Right atrium auricular region (tissue), 2 donors: ENCODE results near the gene SLC22A17. TPM values are rescaled to one million over a fixed set of nuclear protein-coding genes. Genes with fewer than 3 reads are reported as not detected.

ENCODE experiments used
- DNase-seq: peaks from one replicate; pipeline ENCODE4 v3.0.0-alpha.2; 2019; ENCODE audit warnings: low spot score
- H3K27ac ChIP-seq, 2 donors: fragments of 200-600 bp; sonication (generic); 1 replicate in 1 of 2; 2 replicates in 1 of 2; pipeline ENCODE4 v1.5.1; 2016 to 2019
- H3K27me3 ChIP-seq, 2 donors: fragments of 200-600 bp; sonication (generic); one replicate each; pipeline versions ENCODE4 v1.5.1 to v1.6.0; 2017 to 2019
- H3K36me3 ChIP-seq: fragments of 200-600 bp; sonication (generic); one replicate; pipeline ENCODE4 v1.5.1; 2016
- H3K4me1 ChIP-seq, 2 donors: fragments of 200-600 bp; sonication (generic); one replicate each; pipeline versions ENCODE4 v1.5.1 to v1.6.0; 2017 to 2019
- H3K4me3 ChIP-seq, 2 donors: fragments of 200-600 bp; sonication (generic); 1 replicate in 1 of 2; 2 replicates in 1 of 2; pipeline ENCODE4 v1.5.1; 2017 to 2019; ENCODE audit warnings: mild to moderate bottlenecking in 1 of 2, moderate library complexity in 1 of 2
- H3K9me3 ChIP-seq, 2 donors: fragments of 200-600 bp; sonication (generic); one replicate each; pipeline ENCODE4 v1.5.1; 2019
- total RNA-seq, 2 donors: library from RNA; depleted of rRNA; stranded (reverse); fragments of >200 nt; gene quantifications; one replicate each; pipeline ENCODE4 v1.1.0, GENCODE V29; 2016
- TF ChIP-seq, protein P1 (sequence below), 2 donors: fragments of 200-600 bp; sonication (generic); IDR thresholded peaks; one replicate each; pipeline ENCODE4 v1.5.1; 2019; ENCODE audit warnings: antibody characterized with exemption in 2 of 2

Gene SLC22A17
- total RNA-seq, 2 donors from 2014 or later = 29.4 to 47.0 TPM

GRCh38 chr14:23361763-23362162 lies 9.1 kb upstream of the SLC22A17 start:
- Histone ChIP-seq H3K4me3 (no peak overlapping the region), H3K27ac (peak overlapping the region in 1 of 2 donors; percentile 51), H3K9me3 (no peaks in the 10 kb centered on the region), H3K36me3 (peaks cover 4% of the 10 kb centered on the region), H3K27me3 (no peaks in the 10 kb centered on the region), H3K4me1 (peaks cover 0 to 38% of the 10 kb centered on the region in 2 donors)
- TF ChIP-seq, protein P1, sequence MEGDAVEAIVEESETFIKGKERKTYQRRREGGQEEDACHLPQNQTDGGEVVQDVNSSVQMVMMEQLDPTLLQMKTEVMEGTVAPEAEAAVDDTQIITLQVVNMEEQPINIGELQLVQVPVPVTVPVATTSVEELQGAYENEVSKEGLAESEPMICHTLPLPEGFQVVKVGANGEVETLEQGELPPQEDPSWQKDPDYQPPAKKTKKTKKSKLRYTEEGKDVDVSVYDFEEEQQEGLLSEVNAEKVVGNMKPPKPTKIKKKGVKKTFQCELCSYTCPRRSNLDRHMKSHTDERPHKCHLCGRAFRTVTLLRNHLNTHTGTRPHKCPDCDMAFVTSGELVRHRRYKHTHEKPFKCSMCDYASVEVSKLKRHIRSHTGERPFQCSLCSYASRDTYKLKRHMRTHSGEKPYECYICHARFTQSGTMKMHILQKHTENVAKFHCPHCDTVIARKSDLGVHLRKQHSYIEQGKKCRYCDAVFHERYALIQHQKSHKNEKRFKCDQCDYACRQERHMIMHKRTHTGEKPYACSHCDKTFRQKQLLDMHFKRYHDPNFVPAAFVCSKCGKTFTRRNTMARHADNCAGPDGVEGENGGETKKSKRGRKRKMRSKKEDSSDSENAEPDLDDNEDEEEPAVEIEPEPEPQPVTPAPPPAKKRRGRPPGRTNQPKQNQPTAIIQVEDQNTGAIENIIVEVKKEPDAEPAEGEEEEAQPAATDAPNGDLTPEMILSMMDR (IDR thresholded peaks at IDR 0.05) = no peak
- DNase-seq = no peak

- H3K4me1 ChIP-seq = peaks cover 0 to 38% of the 10 kb centered on the region in 2 donors
- TF ChIP-seq, protein P1 (IDR thresholded peaks at IDR 0.05) = no peak
- no peak for DNase-seq
- H3K27me3 ChIP-seq = no peaks in the 10 kb centered on the region
- H3K27ac ChIP-seq = peak overlapping the region in 1 of 2 donors; percentile 51
- peaks cover 4% of the 10 kb centered on the region for H3K36me3 ChIP-seq
- no peak overlapping the region for H3K4me3 ChIP-seq
- H3K9me3 ChIP-seq = no peaks in the 10 kb centered on the region
Measured at GRCh38 chr14:23361320-23361719, 8.6 kb upstream of the SLC22A17 start.

- no peaks in the 10 kb centered on the region for H3K27me3 ChIP-seq
- TF ChIP-seq, protein P1 (IDR thresholded peaks at IDR 0.05) = peak in 1 of 2 donors; percentile 39
- no peaks in the 10 kb centered on the region for H3K9me3 ChIP-seq
- peaks cover 4% of the 10 kb centered on the region for H3K36me3 ChIP-seq
- H3K4me1 ChIP-seq = peaks cover 0 to 33% of the 10 kb centered on the region in 2 donors
- peak overlapping the region in 1 of 2 donors; percentile 36 for H3K27ac ChIP-seq
- no peak for DNase-seq
- no peak overlapping the region for H3K4me3 ChIP-seq
Measured at GRCh38 chr14:23360496-23360895, 7.8 kb upstream of the SLC22A17 start.

- H3K27ac ChIP-seq = peak overlapping the region in 1 of 2 donors; percentile 36
- H3K4me1 ChIP-seq = peaks cover 0 to 27% of the 10 kb centered on the region in 2 donors
- no peak for DNase-seq
- TF ChIP-seq, protein P1 (IDR thresholded peaks at IDR 0.05) = no peak
- no peaks in the 10 kb centered on the region for H3K9me3 ChIP-seq
- H3K4me3 ChIP-seq = no peak overlapping the region
- no peaks in the 10 kb centered on the region for H3K27me3 ChIP-seq
- peaks cover 4% of the 10 kb centered on the region for H3K36me3 ChIP-seq
Measured at GRCh38 chr14:23359722-23360447, 7.2 kb upstream of the SLC22A17 start.

DNA sequence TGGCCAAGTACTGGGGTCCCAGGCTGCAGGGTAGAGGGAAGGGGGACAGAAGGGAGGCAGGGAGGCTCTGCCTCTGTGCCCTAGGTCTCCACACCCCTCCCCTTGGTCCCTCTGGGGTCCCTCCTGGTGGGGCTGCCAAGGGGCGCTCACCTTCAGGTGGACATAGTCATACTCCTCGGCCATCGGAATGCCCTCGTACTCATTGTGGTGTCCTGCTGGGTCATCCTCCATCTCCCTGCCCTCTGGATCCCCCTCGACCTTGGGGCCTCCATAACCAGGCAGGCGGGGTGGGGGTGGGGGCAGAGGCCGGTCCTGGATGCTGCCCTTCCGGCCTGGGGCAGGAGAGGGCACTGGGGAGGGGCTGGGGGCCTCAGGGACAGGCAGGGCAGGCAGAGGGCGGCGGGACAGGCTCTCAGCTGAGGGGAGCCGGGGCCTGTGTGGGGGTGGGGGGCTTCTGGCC lies 6.5 kb upstream of the SLC22A17 start:
- Histone ChIP-seq H3K27me3 (no peaks in the 10 kb centered on the region), H3K9me3 (no peaks in the 10 kb centered on the region), H3K4me1 (peaks cover 0 to 20% of the 10 kb centered on the region in 2 donors), H3K27ac (no peak overlapping the region), H3K36me3 (peaks cover 4% of the 10 kb centered on the region), H3K4me3 (no peak overlapping the region)
- DNase-seq = peak; percentile 46
- TF ChIP-seq, protein P1 (IDR thresholded peaks at IDR 0.05) = no peak
